ENCODE data around the gene PHLPP2. TPM values are rescaled to one million over a fixed set of nuclear protein-coding genes. Genes with fewer than 3 reads are reported as not detected.

The PHLPP2 gene
- polyA plus RNA-seq, 3 donors = 1.1 to 3.5 (median 1.6) TPM

- no peak overlapping the region for H3K27ac ChIP-seq (ENCODE audit: low read depth, low read length)
- WGBS, 3 donors = 95 to 100% (median 97%) methylated on average over 2 of the region's 2 CpGs
These were observed 50.3 kb downstream of the PHLPP2 start for GRCh38 chr16:71674229-71674628.

DNA sequence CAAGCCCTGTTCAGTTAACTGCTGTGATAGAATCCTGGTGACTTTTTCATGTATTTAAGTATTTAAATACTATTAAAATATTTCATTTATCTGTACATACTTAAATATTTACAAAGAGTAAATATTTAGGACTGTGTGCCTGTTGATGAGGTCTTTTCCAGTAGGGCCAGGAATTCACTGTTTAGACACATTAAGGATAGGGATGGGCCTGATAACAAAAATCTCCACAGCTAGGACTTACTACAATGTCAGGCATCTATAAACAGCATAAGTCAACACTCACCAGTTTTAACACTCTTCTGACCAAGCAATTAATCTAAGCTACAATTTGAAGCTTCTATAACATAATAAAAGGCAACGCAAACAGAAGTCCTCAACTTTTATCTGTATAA, 50.9 kb downstream of the PHLPP2 start:
- 95 to 97% (median 96%) methylated on average over 1 of the region's 1 CpG for WGBS, 3 donors
- no peak overlapping the region for H3K27ac ChIP-seq (ENCODE audit: low read depth, low read length)

GRCh38 chr16:71672803-71673581, 51.5 kb downstream of the PHLPP2 start:
- 95 to 99% (median 96%) methylated on average over 5 of the region's 5 CpGs for WGBS, 3 donors
- no peak overlapping the region for H3K27ac ChIP-seq (ENCODE audit: low read depth, low read length)

- 75 to 90% (median 88%) methylated on average over 3 of the region's 3 CpGs for WGBS, 3 donors
- no peak overlapping the region for H3K27ac ChIP-seq (ENCODE audit: low read depth, low read length)
These were observed 52.4 kb downstream of the PHLPP2 start for GRCh38 chr16:71672125-71672524.

DNA sequence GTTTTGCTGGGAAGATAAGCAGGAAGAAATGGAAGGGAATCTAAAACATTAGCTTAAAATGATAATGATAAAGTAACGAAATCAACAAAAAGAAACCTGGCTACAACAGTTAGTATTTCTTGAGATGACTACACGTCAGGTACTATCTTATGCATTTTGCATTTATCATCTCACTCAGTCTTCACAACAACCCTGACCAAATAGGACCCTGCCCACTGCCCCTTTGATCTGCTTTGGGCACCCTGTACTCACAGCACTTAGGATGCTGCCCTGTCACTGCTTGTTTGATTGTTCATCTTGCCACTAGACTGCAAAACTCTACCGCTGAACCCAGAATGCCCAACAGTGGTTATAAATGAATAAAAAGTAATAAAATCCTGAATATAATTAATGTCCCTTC, 53.3 kb downstream of the PHLPP2 start:
- no peak overlapping the region for H3K27ac ChIP-seq (ENCODE audit: low read depth, low read length)
- 95 to 97% (median 96%) methylated on average over 3 of the region's 3 CpGs for WGBS, 3 donors

GRCh38 chr16:71670537-71670936, 54.0 kb downstream of the PHLPP2 start:
- no peak overlapping the region for H3K27ac ChIP-seq (ENCODE audit: low read depth, low read length)
- WGBS, 3 donors = 47 to 77% (median 64%) methylated on average over 3 to 4 of the region's 4 CpGs

DNA sequence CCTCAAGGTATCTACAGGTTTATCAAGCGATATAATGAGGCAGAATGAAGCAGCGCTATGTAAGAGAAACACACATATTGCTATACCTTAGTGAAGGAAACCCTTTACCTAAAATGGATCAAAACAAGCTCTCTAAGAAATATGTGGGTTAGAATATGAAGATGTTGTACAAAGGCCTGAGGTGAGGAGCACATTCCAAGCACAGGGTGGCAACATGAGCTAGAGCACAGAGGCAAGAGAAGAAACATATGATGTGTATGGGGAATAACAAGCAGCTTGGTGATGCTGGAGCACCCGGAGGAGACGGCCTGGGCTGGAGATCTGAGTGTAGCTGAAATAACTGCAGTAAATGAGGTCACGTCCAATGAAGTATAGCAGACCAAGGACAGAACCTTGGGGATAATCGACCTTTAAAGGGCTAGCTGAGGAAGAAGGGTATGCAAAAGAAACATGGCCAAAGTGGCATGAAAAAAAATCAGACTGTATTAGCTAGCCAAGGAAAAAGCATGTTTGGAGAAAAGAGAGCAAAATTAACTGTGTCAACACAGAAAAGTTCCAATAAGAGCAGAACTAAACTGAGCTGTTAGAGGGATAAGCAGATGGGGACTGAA, 54.5 kb downstream of the PHLPP2 start:
- no peak overlapping the region for H3K27ac ChIP-seq (ENCODE audit: low read depth, low read length)
- 79 to 93% (median 91%) methylated on average over 6 of the region's 6 CpGs for WGBS, 3 donors

- no peak overlapping the region for H3K27ac ChIP-seq (ENCODE audit: low read depth, low read length)
- 30 to 79% (median 59%) methylated on average over 4 of the region's 4 CpGs for WGBS, 3 donors
These were observed 57.4 kb downstream of the PHLPP2 start for GRCh38 chr16:71666928-71667707.

- H3K27ac ChIP-seq (ENCODE audit: low read depth, low read length) = no peak overlapping the region
- 86 to 91% (median 88%) methylated on average over 1 of the region's 1 CpG for WGBS, 3 donors
These were observed 58.2 kb downstream of the PHLPP2 start for GRCh38 chr16:71666264-71666663.

DNA sequence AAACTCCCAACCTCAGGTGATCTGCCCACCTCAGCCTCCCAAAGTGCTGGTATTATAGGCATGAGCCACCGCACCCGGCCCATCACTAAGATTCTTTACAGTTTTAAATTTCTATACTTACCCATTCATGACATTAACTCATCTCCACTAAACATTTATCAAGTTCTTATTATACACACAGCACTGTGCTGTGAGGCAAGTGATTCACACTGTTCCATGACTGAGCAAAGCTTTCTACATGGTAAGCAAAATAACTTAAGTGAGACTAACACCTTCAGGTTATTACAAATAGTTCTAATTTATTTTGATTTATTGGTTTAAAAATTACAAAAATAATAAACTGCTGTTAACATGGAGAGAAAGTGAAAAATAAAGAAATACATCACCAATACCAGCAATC, 65.0 kb downstream of the PHLPP2 start:
- 96 to 97% (median 97%) methylated on average over 2 of the region's 2 CpGs for WGBS, 3 donors
- no peak overlapping the region for H3K27ac ChIP-seq (ENCODE audit: low read depth, low read length)

DNA sequence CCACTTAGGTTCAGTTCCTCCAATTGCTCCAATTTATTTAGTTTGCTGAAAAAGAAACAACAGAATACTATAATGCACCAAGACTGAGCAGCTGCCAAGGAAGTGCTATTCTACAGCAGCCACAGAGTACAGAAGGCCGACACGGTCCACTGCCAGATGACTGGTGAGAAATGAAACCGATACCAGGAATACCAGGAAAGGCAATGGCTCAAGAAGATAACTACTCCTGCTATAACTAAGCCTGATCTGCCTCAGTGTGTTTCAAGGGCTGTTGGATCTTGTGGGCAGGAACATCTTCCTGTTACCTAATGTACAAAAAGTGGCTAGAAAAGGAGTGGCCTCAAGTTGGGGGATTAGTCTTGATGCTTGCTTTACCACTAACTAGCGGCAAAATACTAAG, 65.7 kb downstream of the PHLPP2 start:
- no peak overlapping the region for H3K27ac ChIP-seq (ENCODE audit: low read depth, low read length)
- WGBS, 3 donors = 84 to 92% (median 91%) methylated on average over 4 of the region's 4 CpGs

DNA sequence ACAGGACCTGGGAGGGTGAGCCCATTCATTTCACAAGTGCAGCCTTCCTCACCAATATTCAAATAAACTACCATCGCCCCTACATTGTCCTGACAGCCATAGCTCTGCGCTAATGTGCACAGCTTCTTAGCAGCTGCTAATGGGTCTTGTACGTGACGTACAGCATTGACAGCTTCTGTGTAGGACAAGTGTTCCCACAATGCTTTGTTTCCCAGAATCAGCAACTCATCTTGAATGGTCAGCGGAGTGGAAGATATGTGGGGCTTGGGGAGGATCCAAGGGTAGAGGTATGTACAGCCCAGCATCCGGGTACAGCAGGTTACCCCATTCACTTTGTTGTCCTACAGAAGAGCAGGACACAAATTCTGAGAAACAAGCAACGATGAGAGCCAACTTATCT, 74.8 kb downstream of the PHLPP2 start:
- no peak overlapping the region for H3K27ac ChIP-seq (ENCODE audit: low read depth, low read length)
- 91 to 97% (median 97%) methylated on average over 7 of the region's 7 CpGs for WGBS, 3 donors

- no peak overlapping the region for H3K27ac ChIP-seq (ENCODE audit: low read depth, low read length)
- WGBS, 3 donors = 93 to 95% (median 93%) methylated on average over 6 of the region's 6 CpGs
These were observed 75.6 kb downstream of the PHLPP2 start for GRCh38 chr16:71648921-71649320.

GRCh38 chr16:71648162-71648561, 76.3 kb downstream of the PHLPP2 start:
- WGBS, 3 donors = 36 to 88% (median 81%) methylated on average over 2 of the region's 2 CpGs
- no peak overlapping the region for H3K27ac ChIP-seq (ENCODE audit: low read depth, low read length)

GRCh38 chr16:71647391-71647790, 77.1 kb downstream of the PHLPP2 start:
- WGBS, 3 donors = 49 to 82% (median 81%) methylated on average over 7 of the region's 7 CpGs
- no peak overlapping the region for H3K27ac ChIP-seq (ENCODE audit: low read depth, low read length)

- WGBS, 3 donors = 60 to 90% (median 86%) methylated on average over 4 of the region's 4 CpGs
- no peak overlapping the region for H3K27ac ChIP-seq (ENCODE audit: low read depth, low read length)
These were observed 79.1 kb downstream of the PHLPP2 start for GRCh38 chr16:71645450-71645849.

GRCh38 chr16:71637398-71637797, 87.1 kb downstream of the PHLPP2 start:
- H3K27ac ChIP-seq (ENCODE audit: low read depth, low read length) = no peak overlapping the region
- WGBS, 3 donors = 62 to 71% (median 62%) methylated on average over 3 of the region's 3 CpGs

DNA sequence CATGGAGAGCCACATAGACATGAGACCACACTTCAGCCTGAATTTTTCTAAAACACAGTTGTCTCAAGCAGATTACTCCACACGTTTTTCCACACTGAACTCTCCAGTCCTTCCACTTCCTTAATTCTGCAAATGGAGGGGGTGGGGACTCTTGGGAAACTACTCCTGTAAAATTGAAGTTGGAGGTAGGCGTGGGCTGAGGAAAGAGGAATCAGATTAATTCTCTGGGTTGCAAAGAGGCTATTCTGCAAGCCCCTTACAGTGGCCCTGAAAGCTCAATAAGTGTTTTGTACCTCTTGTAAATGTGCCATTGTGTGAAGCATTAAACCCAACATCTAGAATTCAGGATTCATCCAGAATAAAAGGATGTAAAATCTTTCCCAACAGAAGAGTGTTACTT, 88.9 kb downstream of the PHLPP2 start:
- H3K27ac ChIP-seq (ENCODE audit: low read depth, low read length) = no peak overlapping the region
- 39 to 61% (median 41%) methylated on average over 2 of the region's 2 CpGs for WGBS, 3 donors

DNA sequence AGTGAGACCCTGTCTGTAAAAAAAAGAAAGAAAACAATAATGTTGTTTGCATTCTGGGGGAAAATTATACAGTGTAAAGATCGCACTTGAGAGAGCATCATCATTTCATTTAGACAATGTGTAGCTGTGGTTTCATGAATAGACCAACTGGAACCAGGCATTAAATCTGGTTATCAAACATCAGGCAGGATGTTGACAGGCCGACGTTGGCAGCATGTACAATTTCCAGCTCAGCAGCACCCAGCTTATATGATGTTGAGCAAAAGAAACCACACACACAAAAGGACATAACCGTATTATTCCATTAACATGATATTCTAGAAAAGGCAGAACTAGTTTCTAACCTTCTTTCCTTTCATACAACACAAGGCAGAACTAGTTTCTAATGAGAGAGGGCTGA, 92.7 kb downstream of the PHLPP2 start:
- WGBS, 3 donors = 55 to 71% (median 66%) methylated on average over 4 of the region's 4 CpGs
- no peak overlapping the region for H3K27ac ChIP-seq (ENCODE audit: low read depth, low read length)

Measured in adipose tissue (tissue), 3 donors.